ENCODE data around the gene MAP3K15. TPM values are rescaled to one million over a fixed set of nuclear protein-coding genes. Genes with fewer than 3 reads are reported as not detected.

Gene MAP3K15
- total RNA-seq, 4 donors from 2014 or later = not detected

GRCh38 chrX:19392703-19393102 lies 122.6 kb downstream of the MAP3K15 start:
- DNase-seq = no peak
- Histone ChIP-seq H3K4me3 (no peak overlapping the region), H3K27ac (no peak overlapping the region), H3K9me3 (no peaks in the 10 kb centered on the region), H3K4me1 (no peaks in the 10 kb centered on the region), H3K27me3 (no peaks in the 10 kb centered on the region), H3K36me3 (no peaks in the 10 kb centered on the region)
- intact Hi-C loops (cut with DNase I) = no loop called here
- WGBS, 2 donors = 53 to 92% methylated on average over 2 to 3 of the region's 4 CpGs
- TF ChIP-seq POLR2A (IDR thresholded peaks at IDR 0.05) (no peak), CTCF (IDR thresholded peaks at IDR 0.05) (no peak)

- intact Hi-C loops (cut with DNase I) = no loop called here
- no peaks in the 10 kb centered on the region for H3K9me3 ChIP-seq
- no peaks in the 10 kb centered on the region for H3K27me3 ChIP-seq
- WGBS, 2 donors = 70 to 77% methylated on average over 8 to 11 of the region's 12 CpGs
- no peak for DNase-seq
- TF ChIP-seq CTCF (IDR thresholded peaks at IDR 0.05) (no peak), POLR2A (IDR thresholded peaks at IDR 0.05) (no peak)
- no peaks in the 10 kb centered on the region for H3K36me3 ChIP-seq
- no peak overlapping the region for H3K27ac ChIP-seq
- H3K4me3 ChIP-seq = no peak overlapping the region
- H3K4me1 ChIP-seq = no peaks in the 10 kb centered on the region
Observed at GRCh38 chrX:19392078-19392477, 123.2 kb downstream of the MAP3K15 start.

- DNase-seq = no peak
- H3K36me3 ChIP-seq = no peaks in the 10 kb centered on the region
- TF ChIP-seq CTCF (IDR thresholded peaks at IDR 0.05) = no peak
- no peak for TF ChIP-seq POLR2A (IDR thresholded peaks at IDR 0.05)
- H3K4me1 ChIP-seq = no peaks in the 10 kb centered on the region
- no peaks in the 10 kb centered on the region for H3K9me3 ChIP-seq
- H3K27ac ChIP-seq = no peak overlapping the region
- H3K4me3 ChIP-seq = no peak overlapping the region
- WGBS, 2 donors = 18 to 42% methylated on average over 4 of the region's 4 CpGs
- intact Hi-C loops (cut with DNase I) = no loop called here
- H3K27me3 ChIP-seq = no peaks in the 10 kb centered on the region
Observed at GRCh38 chrX:19389227-19389845, 126.0 kb downstream of the MAP3K15 start.

GRCh38 chrX:19388741-19389140 lies 126.6 kb downstream of the MAP3K15 start:
- 36 to 57% methylated on average over 4 to 8 of the region's 8 CpGs for WGBS, 2 donors
- H3K27me3 ChIP-seq = no peaks in the 10 kb centered on the region
- H3K9me3 ChIP-seq = no peaks in the 10 kb centered on the region
- no peaks in the 10 kb centered on the region for H3K36me3 ChIP-seq
- H3K4me3 ChIP-seq = no peak overlapping the region
- H3K27ac ChIP-seq = no peak overlapping the region
- H3K4me1 ChIP-seq = no peaks in the 10 kb centered on the region
- TF ChIP-seq CTCF (IDR thresholded peaks at IDR 0.05) (no peak), POLR2A (IDR thresholded peaks at IDR 0.05) (no peak)
- intact Hi-C loops (cut with DNase I) = no loop called here
- DNase-seq = no peak

GRCh38 chrX:19388064-19388679 lies 127.1 kb downstream of the MAP3K15 start:
- WGBS, 2 donors = 65 to 72% methylated on average over 4 to 13 of the region's 13 CpGs
- H3K4me1 ChIP-seq = no peaks in the 10 kb centered on the region
- no peak for DNase-seq
- no peaks in the 10 kb centered on the region for H3K9me3 ChIP-seq
- H3K27me3 ChIP-seq = no peaks in the 10 kb centered on the region
- TF ChIP-seq CTCF (IDR thresholded peaks at IDR 0.05) (no peak), POLR2A (IDR thresholded peaks at IDR 0.05) (no peak)
- no peak overlapping the region for H3K27ac ChIP-seq
- no peaks in the 10 kb centered on the region for H3K36me3 ChIP-seq
- H3K4me3 ChIP-seq = no peak overlapping the region
- intact Hi-C loops (cut with DNase I) = no loop called here

Data from esophagus squamous epithelium (tissue), 5 donors.